Fibroblast of lung (primary cell): ENCODE measurements around the gene WDFY2.

ENCODE experiments used
- CTCF ChIP-seq, 2 donors: IDR thresholded peaks in 1 of 2; conservative IDR thresholded peaks in 1 of 2; 1 replicate in 1 of 2; 2 replicates in 1 of 2; pipeline ENCODE4 v1.5.1; 2011 to 2012; ENCODE audit warnings: low read length in 2 of 2, control low read depth in 1 of 2, inconsistent platforms in 1 of 2, low read depth in 1 of 2, mild to moderate bottlenecking in 1 of 2
- EZH2 ChIP-seq: IDR thresholded peaks from 2 replicates; pipeline ENCODE4 v1.5.1; 2012; ENCODE audit warnings: low read length, control low read depth, mild to moderate bottlenecking; ENCODE audit errors: missing control alignments

- TF ChIP-seq EZH2 (no peak), CTCF (conservative IDR thresholded peaks at IDR 0.05 in 1 of 2, IDR thresholded peaks at IDR 0.05 in 1 of 2; ENCODE audit: low read depth in 1 of 2, low read length in 2 of 2) (no peak)
Measured at GRCh38 chr13:51562011-51562671, 22.1 kb upstream of the WDFY2 start.
